ENCODE measurements around the gene EOLA2.
"Not testable (repeated sequence)": the region's sequence is repeated elsewhere in the genome, so short reads cannot be mapped to it uniquely, and the experiment has no call there.

EOLA2 gene

DNA sequence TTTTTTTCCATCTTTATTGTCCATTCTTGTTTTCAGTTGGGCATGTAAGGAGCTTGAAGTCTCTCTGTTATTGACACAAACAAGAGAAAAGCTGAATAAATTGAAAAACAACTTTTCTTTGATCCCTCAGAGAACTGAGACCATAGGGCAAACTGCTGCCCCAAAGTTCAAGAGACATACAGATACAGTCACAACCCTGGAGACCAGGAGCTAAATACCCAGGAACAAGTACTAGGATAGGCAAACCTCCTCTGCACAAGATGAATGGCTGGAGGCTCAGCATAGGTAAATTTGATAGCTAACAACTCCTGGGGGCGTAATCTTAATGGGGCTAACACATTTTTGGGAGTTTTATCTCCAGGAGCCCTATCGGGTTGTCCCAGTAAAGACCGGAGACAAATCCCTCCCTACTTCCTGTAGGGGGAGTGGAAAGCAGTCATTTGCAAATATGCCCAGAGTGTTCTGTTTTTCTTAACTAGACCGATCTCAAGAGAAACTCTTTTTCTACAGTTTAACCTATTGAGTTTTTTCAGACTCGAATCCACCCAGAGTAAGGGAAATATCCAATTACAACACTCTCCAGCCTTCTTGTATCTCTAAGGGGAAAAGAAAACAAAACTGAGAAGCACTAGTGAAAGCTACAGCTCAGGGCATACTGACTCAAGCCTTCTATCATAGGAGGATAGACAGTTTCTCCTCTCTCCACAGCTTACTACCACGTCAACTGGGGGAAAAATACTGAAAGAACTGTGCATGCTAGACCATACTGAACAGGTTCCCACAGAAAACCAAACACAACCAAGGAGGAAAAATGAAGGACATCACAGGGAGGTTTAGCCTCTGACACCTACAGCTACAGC, 34.2 kb downstream of the EOLA2 start:
- peak overlapping the region; percentile 34 for H3K9ac ChIP-seq (ENCODE audit: low read length)
- no peak overlapping the region for H3K4me3 ChIP-seq (ENCODE audit: low read length)
- no peaks in the 10 kb centered on the region for H3K36me3 ChIP-seq (ENCODE audit: control insufficient read depth, insufficient read depth, low read length)
- no peaks in the 10 kb centered on the region for H3K9me3 ChIP-seq (ENCODE audit: control insufficient read depth, low read length)
- H3K4me1 ChIP-seq (ENCODE audit: control insufficient read depth, insufficient read depth, low read length), result peaks cover 3% of the 10 kb centered on the region
- no peaks in the 10 kb centered on the region for H3K27me3 ChIP-seq (ENCODE audit: control insufficient read depth, insufficient read depth, low read length)

DNA sequence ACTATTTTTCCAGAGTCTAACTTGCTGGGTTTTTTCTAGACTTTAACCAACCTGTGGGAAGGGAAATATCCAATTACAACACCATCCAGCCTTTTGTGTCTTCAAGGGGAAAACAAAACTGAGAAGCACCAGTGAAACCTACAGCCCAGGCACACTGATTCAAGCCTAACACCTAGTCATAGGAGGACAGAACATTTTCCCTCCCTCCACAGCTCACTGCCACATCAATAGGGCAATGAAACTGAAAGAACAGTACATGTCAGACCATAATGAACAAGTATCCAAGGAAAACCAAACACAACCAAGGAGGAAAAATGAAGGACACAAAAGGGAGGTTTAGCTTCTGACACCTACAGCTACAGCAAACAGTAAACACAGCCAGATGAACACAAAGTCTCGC, 39.7 kb downstream of the EOLA2 start:
- H3K27me3 ChIP-seq (ENCODE audit: control insufficient read depth, insufficient read depth, low read length), result no peaks in the 10 kb centered on the region
- no peaks in the 10 kb centered on the region for H3K9me3 ChIP-seq (ENCODE audit: control insufficient read depth, low read length)
- H3K36me3 ChIP-seq (ENCODE audit: control insufficient read depth, insufficient read depth, low read length), result no peaks in the 10 kb centered on the region
- H3K4me1 ChIP-seq (ENCODE audit: control insufficient read depth, insufficient read depth, low read length), result no peaks in the 10 kb centered on the region
- no peak overlapping the region for H3K4me3 ChIP-seq (ENCODE audit: low read length)
- no peak overlapping the region for H3K9ac ChIP-seq (ENCODE audit: low read length)

DNA sequence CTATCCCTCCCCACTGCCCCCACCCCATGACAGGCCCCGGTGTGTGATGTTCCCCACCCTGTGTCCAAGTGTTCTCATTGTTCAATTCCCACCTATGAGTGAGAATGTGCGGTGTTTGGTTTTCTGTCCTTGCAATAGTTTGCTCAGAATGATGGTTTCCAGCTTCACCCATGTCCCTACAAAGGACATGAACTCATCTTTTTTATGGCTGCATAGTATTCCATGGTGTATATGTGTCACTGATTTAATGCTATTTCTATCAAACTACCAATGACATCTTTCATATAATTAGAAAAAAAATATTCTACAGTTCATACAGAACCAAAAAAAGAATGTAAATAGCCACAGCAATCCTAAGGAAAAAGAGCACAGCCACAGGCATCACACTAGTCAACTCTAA, 47.5 kb downstream of the EOLA2 start:
- H3K36me3 ChIP-seq (ENCODE audit: control insufficient read depth, insufficient read depth, low read length); H3K4me1 ChIP-seq (ENCODE audit: control insufficient read depth, insufficient read depth, low read length); H3K4me3 ChIP-seq (ENCODE audit: low read length); H3K9me3 ChIP-seq (ENCODE audit: control insufficient read depth, low read length); H3K27me3 ChIP-seq (ENCODE audit: control insufficient read depth, insufficient read depth, low read length); H3K9ac ChIP-seq (ENCODE audit: low read length): not testable (repeated sequence)

Measured in mucosa of stomach (tissue), 1 donor.